GM12875 (cell line): ENCODE data around the gene SNCAIP.

ENCODE experiments used
- H3K4me3 ChIP-seq: one replicate; pipeline ENCODE4 v1.5.1; 2011; ENCODE audit warnings: low read depth, low read length, control low read depth
- TF ChIP-seq, protein P1 (sequence below): IDR thresholded peaks from 2 replicates; pipeline ENCODE4 v1.5.1; 2011; ENCODE audit warnings: low read depth, mild to moderate bottlenecking, control low read depth, inconsistent platforms, low read length, moderate library complexity, borderline replicate concordance; ENCODE audit not compliant: insufficient read depth

The SNCAIP gene

GRCh38 chr5:122314036-122314435, 2.0 kb downstream of the SNCAIP start:
- TF ChIP-seq, protein P1, sequence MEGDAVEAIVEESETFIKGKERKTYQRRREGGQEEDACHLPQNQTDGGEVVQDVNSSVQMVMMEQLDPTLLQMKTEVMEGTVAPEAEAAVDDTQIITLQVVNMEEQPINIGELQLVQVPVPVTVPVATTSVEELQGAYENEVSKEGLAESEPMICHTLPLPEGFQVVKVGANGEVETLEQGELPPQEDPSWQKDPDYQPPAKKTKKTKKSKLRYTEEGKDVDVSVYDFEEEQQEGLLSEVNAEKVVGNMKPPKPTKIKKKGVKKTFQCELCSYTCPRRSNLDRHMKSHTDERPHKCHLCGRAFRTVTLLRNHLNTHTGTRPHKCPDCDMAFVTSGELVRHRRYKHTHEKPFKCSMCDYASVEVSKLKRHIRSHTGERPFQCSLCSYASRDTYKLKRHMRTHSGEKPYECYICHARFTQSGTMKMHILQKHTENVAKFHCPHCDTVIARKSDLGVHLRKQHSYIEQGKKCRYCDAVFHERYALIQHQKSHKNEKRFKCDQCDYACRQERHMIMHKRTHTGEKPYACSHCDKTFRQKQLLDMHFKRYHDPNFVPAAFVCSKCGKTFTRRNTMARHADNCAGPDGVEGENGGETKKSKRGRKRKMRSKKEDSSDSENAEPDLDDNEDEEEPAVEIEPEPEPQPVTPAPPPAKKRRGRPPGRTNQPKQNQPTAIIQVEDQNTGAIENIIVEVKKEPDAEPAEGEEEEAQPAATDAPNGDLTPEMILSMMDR, result no peak
- H3K4me3 ChIP-seq, result no peak overlapping the region

DNA sequence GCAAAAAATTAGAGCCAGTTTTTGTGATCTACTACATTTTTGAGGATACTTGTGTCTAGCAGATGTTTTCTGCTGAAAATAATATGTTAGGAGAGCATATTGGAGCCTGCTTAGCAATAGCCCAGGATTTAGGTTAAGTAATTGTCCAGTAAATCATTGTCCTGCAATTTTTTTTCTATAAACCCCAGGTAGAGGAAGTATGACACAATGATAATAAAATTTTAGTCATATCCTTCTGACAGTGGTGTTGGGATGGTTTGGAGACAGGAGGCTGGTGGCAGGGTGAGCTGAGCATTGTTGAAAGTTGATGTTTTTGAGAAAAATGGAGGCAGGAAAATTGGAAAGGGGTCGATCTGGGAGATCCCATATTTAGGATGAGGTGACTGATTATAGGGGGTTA, 3.5 kb downstream of the SNCAIP start:
- H3K4me3 ChIP-seq, result no peak overlapping the region
- TF ChIP-seq, protein P1, result no peak

GRCh38 chr5:122316656-122317055, 4.6 kb downstream of the SNCAIP start:
- H3K4me3 ChIP-seq, result no peak overlapping the region

GRCh38 chr5:122319897-122320296, 7.9 kb downstream of the SNCAIP start:
- H3K4me3 ChIP-seq, result no peak overlapping the region
- TF ChIP-seq, protein P1, result no peak

More at GRCh38 chr5:122316656-122317055, 4.6 kb downstream of the SNCAIP start:
- TF ChIP-seq, protein P1, result no peak

DNA sequence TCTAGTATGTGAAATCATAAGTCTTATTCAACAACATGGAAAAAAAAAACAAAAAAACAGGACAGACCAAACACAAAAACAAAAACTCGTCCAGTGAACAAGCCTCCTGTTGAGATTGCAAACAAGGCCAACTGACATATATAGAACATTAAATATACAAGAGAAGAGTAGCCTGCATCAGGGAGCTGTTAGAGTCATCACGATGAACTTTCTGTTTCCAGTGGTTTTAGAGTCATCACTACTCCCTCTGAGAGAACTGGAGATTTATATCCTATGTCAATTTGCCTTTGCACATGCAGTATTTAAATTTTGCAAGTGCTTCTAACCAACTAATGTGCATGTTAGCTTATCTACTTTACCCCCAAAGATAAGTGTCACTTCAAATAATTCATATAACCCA, 9.9 kb downstream of the SNCAIP start:
- TF ChIP-seq, protein P1, result no peak
- no peak overlapping the region for H3K4me3 ChIP-seq

DNA sequence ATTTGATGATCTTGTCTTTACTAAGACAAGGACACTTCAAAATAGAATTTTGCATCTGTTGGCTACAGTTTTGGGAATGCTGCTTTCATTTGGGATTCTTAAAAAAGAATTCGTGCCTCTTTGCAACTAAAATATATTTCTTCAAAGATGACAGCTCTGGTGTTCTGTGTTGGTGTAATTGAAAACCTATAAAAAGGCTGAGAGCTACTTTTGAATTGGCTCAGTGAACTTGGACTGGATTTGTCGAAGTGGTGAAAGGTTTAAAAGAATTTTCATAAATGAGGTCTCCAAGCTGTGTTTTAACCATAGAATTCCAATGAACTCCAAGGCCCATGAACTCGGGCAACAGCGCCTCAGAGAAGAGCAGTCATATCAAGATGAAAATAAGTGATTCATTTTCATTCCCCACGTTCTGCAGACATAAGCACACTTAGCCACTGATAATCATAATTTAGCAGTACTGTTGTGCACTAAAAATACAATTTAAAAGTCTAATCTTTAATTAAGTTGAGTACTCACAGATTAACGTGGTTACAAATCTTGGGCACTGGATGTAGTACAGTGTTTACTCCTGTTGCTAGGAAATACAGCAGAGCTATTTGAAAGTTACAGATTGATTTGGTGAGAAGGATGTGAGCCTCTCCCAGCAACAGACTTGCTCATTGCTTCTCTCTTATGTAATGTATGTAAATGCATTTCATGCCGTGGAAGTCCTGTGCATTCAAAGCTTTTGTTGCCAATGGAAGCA, 10.9 kb downstream of the SNCAIP start:
- H3K4me3 ChIP-seq, result no peak overlapping the region
- TF ChIP-seq, protein P1, result no peak

DNA sequence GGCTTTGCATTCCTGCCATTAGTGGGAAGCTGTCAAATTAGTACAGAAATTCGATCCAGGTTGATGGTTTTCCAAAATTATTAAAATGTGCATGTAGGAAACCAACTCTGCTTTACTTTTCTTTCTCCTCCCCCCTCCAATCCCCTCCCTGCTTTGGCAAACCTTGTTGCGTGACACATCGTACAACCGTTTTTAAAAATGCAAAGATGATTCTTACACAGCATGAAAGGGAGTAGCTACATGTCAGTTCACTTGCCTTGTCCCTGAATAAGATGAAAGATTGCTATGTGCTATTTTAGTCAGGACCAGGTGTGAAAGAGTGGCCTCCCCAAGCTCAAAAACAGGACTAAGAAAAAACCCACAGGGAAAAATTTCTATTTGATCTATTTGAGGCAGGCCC, 11.7 kb downstream of the SNCAIP start:
- TF ChIP-seq, protein P1, result no peak

More for the DNA sequence above, 11.7 kb downstream of the SNCAIP start:
- no peak overlapping the region for H3K4me3 ChIP-seq
